ENCODE data around the gene FGR.
A peak's percentile ranks its signal among the peaks of the same experiment; 100 is the strongest.
"Not testable (repeated sequence)": the region's sequence is repeated elsewhere in the genome, so short reads cannot be mapped to it uniquely, and the experiment has no call there.

Gene FGR

DNA sequence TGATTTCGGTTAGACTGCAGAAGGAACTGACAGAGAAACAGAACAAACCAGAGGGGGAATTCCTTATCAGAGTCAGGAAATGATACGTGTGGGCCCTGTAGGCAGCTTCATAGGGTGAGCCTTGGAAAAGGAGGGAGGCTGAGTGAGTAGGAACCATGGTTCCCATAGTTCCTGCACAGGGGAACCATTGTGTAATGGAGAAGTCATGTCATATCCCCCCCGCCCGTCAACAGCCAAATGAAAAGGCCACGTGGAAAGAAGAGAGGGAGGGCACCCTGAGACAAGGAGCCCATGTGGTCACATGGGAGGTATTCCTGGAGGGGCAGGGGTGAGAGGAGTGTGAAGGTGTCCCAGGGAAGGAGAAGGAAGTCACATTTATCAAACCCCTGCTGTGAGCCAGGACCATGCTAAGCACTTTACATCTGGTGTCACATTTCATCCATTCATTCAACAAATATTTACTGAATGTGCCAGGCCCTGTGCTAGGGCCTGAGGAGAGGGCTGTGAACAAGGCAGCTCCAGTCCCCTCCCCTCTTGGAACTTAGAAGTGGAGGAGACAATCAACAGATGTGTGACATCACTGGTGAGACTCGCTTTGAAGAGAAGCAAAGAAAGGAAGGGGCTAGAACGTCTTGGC, 15.7 kb upstream of the FGR start:
- ATAC-seq (ENCODE audit: low read depth), result no peak
- Mint-ChIP-seq H3K36me3 (no peaks in the 10 kb centered on the region), H3K4me3 (no peak overlapping the region), H3K27ac (no peak overlapping the region), H3K4me1 (peaks cover 12% of the 10 kb centered on the region), H3K27me3 (no peaks in the 10 kb centered on the region), H3K9me3 (no peaks in the 10 kb centered on the region)
- no peak for DNase-seq (ENCODE audit: low spot score in 2 of 2)

DNA sequence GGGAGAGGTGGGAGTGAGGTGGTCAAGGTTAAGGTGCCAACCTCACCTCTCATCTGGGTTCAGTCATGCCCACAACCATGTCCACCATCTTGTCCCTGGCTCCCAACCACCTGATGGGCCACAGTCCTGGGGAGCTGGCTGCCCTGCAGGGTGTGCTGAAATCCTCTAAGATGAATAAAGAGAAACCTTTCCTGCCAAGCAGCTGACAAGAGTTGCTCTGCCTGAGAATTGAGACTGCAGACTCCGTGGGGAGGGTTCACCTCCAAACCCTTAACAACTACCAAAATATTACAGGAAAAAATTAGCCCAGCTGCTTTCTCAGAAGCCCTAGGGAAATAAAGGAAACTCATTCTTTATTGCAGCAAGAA, 15.2 kb upstream of the FGR start:
- H3K4me1 Mint-ChIP-seq, result peaks cover 9% of the 10 kb centered on the region
- H3K27ac Mint-ChIP-seq, result no peak overlapping the region
- H3K9me3 Mint-ChIP-seq, result no peaks in the 10 kb centered on the region
- DNase-seq (ENCODE audit: low spot score in 2 of 2), result no peak
- H3K4me3 Mint-ChIP-seq, result no peak overlapping the region
- no peak for ATAC-seq (ENCODE audit: low read depth)
- H3K27me3 Mint-ChIP-seq, result no peaks in the 10 kb centered on the region
- H3K36me3 Mint-ChIP-seq, result no peaks in the 10 kb centered on the region

DNA sequence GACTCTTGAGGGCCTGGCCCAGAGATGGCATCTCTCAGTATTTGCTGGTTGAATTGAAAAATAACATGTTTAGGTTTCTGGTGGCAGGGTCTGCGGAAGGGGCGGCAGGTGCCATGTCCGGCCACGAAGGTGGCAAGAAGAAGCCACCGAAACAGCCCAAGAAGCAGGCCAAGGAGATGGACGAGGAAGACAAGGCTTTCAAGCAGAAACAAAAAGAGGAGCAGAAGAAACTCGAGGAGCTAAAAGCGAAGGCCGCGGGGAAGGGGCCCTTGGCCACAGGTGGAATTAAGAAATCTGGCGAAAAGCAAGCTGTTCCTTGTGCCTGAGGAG, 14.3 kb upstream of the FGR start:
- H3K27me3 Mint-ChIP-seq, result no peaks in the 10 kb centered on the region
- no peak for ATAC-seq (ENCODE audit: low read depth)
- H3K4me1 Mint-ChIP-seq, result peaks cover 6% of the 10 kb centered on the region
- no peaks in the 10 kb centered on the region for H3K36me3 Mint-ChIP-seq
- H3K27ac Mint-ChIP-seq, result no peak overlapping the region
- no peak overlapping the region for H3K4me3 Mint-ChIP-seq
- H3K9me3 Mint-ChIP-seq, result no peaks in the 10 kb centered on the region
- DNase-seq (ENCODE audit: low spot score in 2 of 2), result no peak

DNA sequence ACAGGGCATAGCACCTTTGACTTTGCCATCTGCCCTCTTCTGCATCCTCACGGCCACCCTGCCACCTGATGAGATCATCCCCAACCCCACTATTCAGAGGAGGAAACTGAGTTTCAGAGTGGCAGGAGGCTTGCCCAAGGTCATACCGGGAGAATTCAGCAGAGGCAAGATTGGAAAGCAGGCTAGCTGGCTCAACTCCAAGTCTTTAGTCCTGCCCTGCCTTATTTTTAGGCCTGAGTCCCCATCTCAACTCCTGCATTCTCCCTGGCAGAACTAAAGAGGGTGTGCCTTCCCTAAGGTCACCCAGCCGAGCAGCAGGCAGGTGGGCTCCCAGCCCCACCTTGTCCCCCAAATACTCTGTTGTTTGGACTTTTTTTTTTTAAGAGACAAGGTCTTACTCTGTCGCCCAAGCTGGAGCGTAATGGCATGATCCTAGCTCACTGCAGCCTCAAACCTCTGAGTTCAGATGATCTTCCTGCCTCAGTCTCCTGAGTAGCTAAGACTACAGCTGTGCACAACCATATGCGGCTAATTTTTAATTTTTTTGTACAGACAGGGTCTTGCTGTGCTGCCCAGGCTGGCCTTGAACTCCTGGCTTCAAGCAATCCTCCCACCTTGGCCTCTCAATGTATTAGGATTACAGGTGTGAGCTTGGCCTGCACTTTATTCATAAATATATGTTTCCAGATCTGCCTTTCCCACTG, 13.8 kb upstream of the FGR start:
- ATAC-seq (ENCODE audit: low read depth), result no peak
- Mint-ChIP-seq H3K27me3 (no peaks in the 10 kb centered on the region), H3K36me3 (no peaks in the 10 kb centered on the region), H3K27ac (no peak overlapping the region), H3K4me3 (no peak overlapping the region), H3K4me1 (peaks cover 7% of the 10 kb centered on the region), H3K9me3 (no peaks in the 10 kb centered on the region)
- DNase-seq (ENCODE audit: low spot score in 2 of 2), result no peak

DNA sequence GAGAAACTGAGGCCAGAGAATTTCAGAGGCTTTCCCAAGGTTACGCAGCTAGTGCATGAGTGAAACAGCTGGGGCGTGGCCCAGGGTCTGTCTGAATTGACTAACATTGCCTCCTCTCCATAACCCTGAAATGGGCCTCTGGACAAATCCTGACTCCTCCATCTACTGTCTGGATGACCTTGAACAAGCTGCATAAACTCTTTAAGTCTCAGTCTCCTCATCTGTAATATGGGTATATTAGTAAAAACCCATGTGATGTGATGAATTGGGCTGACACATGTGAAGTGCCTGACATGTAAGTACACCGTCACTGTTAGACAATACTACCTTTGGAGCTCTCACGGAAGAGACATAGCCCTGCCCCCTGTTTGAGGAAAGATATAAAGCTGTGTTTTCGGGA, 12.3 kb upstream of the FGR start:
- no peaks in the 10 kb centered on the region for H3K9me3 Mint-ChIP-seq

DNA sequence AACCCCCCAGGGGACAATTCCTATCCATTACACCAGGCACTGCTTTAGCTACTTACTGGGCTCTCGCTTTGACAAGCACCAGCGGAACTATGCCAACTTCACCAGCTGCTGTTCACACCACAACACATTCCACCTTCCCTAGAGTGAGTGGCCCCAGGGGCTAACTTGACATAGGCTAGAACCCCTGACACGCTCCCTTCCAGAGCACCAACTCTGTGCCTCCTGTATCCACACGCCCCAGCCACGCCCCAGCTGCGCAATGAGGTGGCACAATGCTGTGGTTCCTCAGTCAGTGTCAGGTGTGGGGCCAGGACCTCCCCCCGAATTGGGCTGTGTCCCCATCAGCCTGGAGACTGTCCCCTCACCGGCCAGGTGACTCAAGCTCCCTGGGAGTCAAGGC, 11.7 kb upstream of the FGR start:
- Mint-ChIP-seq H3K4me3 (no peak overlapping the region), H3K27me3 (no peaks in the 10 kb centered on the region), H3K4me1 (peaks cover 11% of the 10 kb centered on the region), H3K9me3 (no peaks in the 10 kb centered on the region), H3K36me3 (no peaks in the 10 kb centered on the region), H3K27ac (no peak overlapping the region)
- DNase-seq (ENCODE audit: low spot score in 2 of 2), result no peak
- no peak for ATAC-seq (ENCODE audit: low read depth)

More for the DNA sequence above, 12.3 kb upstream of the FGR start:
- Mint-ChIP-seq H3K36me3 (no peaks in the 10 kb centered on the region), H3K4me1 (peaks cover 11% of the 10 kb centered on the region), H3K4me3 (no peak overlapping the region), H3K27me3 (no peaks in the 10 kb centered on the region), H3K27ac (no peak overlapping the region)
- DNase-seq (ENCODE audit: low spot score in 2 of 2) (no peak), ATAC-seq (ENCODE audit: low read depth) (no peak)

DNA sequence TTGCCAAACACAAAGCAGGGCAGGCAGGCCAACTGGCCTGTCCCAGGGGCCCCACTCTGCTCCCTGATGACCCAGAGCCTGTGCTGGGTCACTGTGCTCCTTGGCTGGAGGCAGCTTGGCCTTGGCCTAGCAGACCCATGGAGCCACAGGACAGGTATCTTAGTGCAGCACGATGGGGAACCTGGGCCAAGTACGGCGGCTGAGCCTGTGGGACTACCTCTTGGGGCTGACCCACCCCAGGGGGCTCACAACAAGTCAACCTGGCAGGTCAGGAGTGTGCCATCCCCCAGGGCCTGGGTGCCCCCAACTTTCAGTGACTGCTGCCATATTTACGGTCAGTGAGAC, 10.1 kb upstream of the FGR start:
- Mint-ChIP-seq H3K27me3 (no peaks in the 10 kb centered on the region), H3K36me3 (no peaks in the 10 kb centered on the region), H3K27ac (no peak overlapping the region), H3K9me3 (no peaks in the 10 kb centered on the region), H3K4me3 (no peak overlapping the region), H3K4me1 (peaks cover 7% of the 10 kb centered on the region)
- no peak for DNase-seq (ENCODE audit: low spot score in 2 of 2)
- ATAC-seq (ENCODE audit: low read depth), result no peak

DNA sequence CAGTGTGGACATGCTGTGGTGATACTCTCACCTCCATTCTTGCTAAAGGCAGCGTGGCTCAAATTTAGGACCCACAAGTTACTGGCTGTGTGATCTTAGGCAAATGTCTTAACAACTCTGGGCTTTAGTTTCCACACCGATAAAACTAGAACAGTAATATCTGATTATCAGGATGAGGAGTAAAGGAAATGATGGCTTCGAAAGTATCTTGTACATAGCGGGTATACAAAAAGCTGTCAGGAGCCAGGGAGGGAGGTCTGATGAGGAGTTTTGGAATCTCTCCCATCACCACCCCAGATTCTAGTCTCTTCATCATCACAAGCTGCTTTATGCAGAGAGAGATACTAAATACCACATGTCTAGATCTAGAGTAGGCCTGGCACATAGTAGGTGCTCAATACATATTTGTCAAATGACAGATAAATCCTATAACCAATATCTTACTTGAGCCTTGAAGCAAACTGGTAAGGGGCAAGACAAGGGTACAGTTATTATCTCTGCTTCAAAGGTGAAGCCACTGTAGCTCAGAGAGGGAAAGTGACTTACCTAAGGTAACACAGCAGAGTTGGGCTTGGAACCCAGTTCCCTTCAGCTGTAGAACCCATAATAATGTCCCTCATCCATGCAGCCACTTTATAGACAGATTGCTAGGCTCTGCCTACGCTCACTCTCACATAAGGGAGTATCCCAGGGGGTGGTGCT, 9.5 kb upstream of the FGR start:
- ATAC-seq (ENCODE audit: low read depth) (no peak), DNase-seq (ENCODE audit: low spot score in 2 of 2) (no peak)
- peaks cover 5% of the 10 kb centered on the region for H3K4me1 Mint-ChIP-seq
- no peaks in the 10 kb centered on the region for H3K9me3 Mint-ChIP-seq
- no peak overlapping the region for H3K4me3 Mint-ChIP-seq
- no peaks in the 10 kb centered on the region for H3K36me3 Mint-ChIP-seq
- no peak overlapping the region for H3K27ac Mint-ChIP-seq
- no peaks in the 10 kb centered on the region for H3K27me3 Mint-ChIP-seq

DNA sequence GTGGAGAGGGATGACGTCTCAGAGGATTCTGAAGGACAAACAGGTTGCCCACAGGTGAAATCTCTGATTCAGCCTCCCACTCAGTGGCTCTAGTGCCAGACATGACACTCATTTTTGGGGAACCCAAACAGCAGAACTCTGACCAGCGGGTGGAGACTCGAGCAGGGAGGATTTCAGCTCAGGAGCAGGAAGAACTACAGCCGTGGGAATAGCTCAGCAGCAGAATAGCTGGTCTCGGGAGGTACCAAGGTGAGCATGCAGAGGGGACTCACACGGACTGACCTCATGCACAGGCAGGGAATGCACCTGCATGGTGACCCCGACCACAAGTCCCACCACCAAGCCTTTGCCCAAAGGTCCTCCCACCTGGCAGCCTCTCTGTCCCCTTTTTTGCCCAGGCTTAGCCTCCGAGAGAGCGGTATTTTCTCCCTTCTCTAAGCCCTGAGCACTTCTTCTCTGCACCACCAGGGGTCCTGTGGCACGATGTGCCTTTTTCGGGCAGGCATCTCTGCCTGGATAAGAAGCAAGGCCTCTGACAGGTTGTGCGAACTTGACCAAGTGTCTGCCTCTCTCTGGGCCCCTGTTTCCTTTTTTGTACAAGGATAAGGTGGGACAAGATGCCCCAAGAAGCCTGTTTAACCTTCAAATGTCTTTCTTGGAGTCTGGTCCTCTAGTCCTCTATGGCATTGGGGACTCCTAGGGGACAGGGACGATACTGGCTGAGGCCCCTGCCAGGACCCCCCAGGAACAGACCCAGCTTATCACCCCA, 8.8 kb upstream of the FGR start:
- Mint-ChIP-seq H3K4me3 (no peak overlapping the region), H3K27me3 (no peaks in the 10 kb centered on the region), H3K27ac (no peak overlapping the region)

DNA sequence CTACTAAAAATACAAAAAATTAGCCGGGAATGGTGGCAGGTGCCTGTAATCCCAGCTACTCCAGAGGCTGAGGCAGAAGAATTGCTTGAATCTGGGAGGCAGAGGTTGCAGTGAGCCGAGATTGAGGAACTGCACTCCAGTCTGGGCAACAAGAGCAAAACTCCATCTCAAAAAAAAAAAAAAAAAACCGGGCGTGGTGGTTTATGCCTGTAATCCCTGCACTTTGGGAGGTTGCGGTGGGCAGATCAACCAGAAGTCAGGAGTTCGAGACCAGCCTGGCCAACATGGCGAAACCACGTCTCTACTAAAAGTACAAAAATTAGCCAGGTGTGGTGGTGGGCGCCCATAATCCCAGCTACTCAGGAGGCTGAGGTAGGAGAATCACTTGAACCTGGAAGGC, 5.5 kb upstream of the FGR start:
- not testable (repeated sequence) for H3K9me3 Mint-ChIP-seq; DNase-seq (ENCODE audit: low spot score in 2 of 2); H3K4me3 Mint-ChIP-seq

More for the DNA sequence above, 8.8 kb upstream of the FGR start:
- Mint-ChIP-seq H3K36me3 (no peaks in the 10 kb centered on the region), H3K4me1 (peaks cover 5% of the 10 kb centered on the region), H3K9me3 (no peaks in the 10 kb centered on the region)
- peak; percentile 65 to 68 for DNase-seq (ENCODE audit: low spot score in 2 of 2)
- peak; percentile 100 for ATAC-seq (ENCODE audit: low read depth)

DNA sequence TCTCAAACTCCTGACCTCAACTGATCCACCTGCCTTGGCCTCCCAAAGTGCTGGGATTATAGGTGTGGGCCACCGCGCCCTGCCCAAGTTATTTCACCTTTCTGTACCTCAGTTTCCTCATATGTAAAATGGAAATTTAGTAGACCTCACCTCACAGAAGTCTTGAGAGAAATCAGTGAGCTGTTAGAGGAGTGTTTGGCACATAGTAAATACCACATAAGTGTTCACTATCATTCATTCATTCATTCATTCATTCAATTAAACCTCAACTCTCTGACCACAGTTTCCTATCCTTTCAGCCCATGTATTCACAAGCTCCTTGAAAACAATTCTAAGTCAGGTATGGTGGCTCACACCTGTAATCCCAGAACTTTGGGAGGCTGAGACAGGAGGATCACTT, 3.8 kb upstream of the FGR start:
- Mint-ChIP-seq H3K9me3 (no peaks in the 10 kb centered on the region), H3K27me3 (no peaks in the 10 kb centered on the region), H3K27ac (no peak overlapping the region), H3K4me3 (no peak overlapping the region), H3K36me3 (no peaks in the 10 kb centered on the region), H3K4me1 (peaks cover 26% of the 10 kb centered on the region)
- no peak for DNase-seq (ENCODE audit: low spot score in 2 of 2)
- ATAC-seq (ENCODE audit: low read depth), result no peak

More for the DNA sequence above, 5.5 kb upstream of the FGR start:
- not testable (repeated sequence) for H3K27me3 Mint-ChIP-seq; H3K27ac Mint-ChIP-seq; H3K36me3 Mint-ChIP-seq; ATAC-seq (ENCODE audit: low read depth)
- H3K4me1 Mint-ChIP-seq, result peaks cover 19% of the 10 kb centered on the region

DNA sequence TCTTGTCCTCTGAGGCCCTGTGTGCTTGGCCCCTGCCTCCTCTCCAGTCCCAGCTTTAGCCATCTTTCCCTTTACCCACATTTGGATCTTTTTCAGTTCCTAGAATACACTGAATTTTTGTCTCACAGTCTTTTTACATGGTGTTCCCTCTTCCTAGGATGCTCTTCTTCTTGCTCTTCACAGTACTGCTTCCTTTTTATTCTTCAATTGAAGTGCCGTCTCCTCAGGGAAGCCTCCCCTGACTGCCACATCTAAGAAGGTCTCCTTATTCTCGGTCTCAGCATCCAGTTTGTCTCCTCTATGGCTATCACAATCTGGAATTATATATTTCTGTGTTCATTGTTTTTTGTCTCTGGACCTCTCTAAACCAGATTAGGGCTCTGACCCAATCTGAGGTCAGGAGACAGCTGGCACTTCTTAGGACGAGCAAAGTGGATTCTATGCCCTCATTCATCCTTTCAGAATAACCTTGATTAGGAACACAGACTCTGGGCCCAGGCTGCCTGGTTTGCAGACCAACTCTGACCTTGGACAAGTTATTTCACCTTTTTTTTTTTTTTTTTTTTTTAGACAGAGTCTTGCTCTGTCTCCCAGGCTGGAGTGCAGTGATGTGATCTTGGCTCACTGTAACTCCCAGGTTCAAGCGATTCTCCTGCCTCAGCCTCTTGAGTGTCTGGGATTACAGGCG, 3.2 kb upstream of the FGR start:
- no peak for DNase-seq (ENCODE audit: low spot score in 2 of 2)
- H3K36me3 Mint-ChIP-seq, result no peaks in the 10 kb centered on the region
- peaks cover 28% of the 10 kb centered on the region for H3K4me1 Mint-ChIP-seq
- no peak for ATAC-seq (ENCODE audit: low read depth)
- H3K27me3 Mint-ChIP-seq, result no peaks in the 10 kb centered on the region
- no peaks in the 10 kb centered on the region for H3K9me3 Mint-ChIP-seq
- no peak overlapping the region for H3K4me3 Mint-ChIP-seq
- no peak overlapping the region for H3K27ac Mint-ChIP-seq

DNA sequence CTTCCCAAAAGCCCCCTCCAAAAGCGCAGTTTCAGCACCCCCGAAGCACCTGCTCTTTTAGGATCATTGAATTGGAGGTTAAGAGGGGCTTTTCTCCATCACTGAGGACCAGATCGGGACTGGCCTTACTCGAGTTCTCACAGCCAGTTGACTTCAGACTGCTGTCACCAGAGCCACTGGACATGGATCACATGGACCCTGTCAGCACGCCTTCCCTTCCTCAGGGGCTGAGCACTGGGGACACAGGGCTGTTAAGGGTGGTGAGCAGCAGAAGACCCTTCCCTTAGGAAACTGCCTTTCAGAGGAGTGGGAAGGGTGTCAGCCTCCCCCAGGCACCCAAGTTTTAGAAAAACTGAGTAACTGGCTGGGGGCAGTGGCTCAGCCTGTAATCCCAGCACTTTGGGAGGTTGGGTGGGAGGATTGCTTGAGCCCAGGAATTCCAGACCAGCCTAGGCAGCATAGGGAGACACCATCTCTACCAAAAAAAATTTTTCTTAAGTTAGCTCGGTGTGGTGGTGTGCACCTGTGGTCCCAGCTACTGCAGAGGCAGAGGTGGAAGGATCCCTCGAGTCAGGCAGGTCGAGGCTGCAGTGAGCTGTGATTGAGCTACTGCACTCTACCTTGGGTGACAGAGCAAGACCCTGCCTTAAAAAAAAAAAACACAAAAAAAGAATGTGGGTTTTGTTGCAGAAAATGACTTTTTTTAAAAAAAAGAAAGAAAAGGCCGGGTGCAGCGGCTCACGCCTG, 584 bp upstream of the FGR start:
- peaks cover 52% of the 10 kb centered on the region for H3K4me1 Mint-ChIP-seq
- DNase-seq (ENCODE audit: low spot score in 2 of 2) (no peak), ATAC-seq (ENCODE audit: low read depth) (no peak)
- H3K36me3 Mint-ChIP-seq, result no peaks in the 10 kb centered on the region
- H3K4me3 Mint-ChIP-seq, result peak overlapping the region; percentile 76
- no peaks in the 10 kb centered on the region for H3K9me3 Mint-ChIP-seq
- H3K27ac Mint-ChIP-seq, result peak overlapping the region; percentile 97
- no peaks in the 10 kb centered on the region for H3K27me3 Mint-ChIP-seq

Data from memory B cell (primary cell).